HG02759 (cell line): Measurements from ENCODE around the gene PRCC.
"Not testable (repeated sequence)": the region's sequence is repeated elsewhere in the genome, so short reads cannot be mapped to it uniquely, and the experiment has no call there.

Experiments
- ATAC-seq: cut with Tn5 transposase; IDR thresholded peaks from one replicate; pipeline ENCODE4 v1.9.1; 2021; ENCODE audit warnings: mild to moderate bottlenecking, moderate library complexity; ENCODE audit not compliant: unreplicated experiment

Gene PRCC

GRCh38 chr1:156744344-156744743 lies 23.0 kb upstream of the PRCC start:
- no peak for ATAC-seq

- no peak for ATAC-seq
Observed at GRCh38 chr1:156744786-156745419, 22.4 kb upstream of the PRCC start.

GRCh38 chr1:156745881-156746280 lies 21.5 kb upstream of the PRCC start:
- no peak for ATAC-seq

GRCh38 chr1:156746406-156746727 lies 21.0 kb upstream of the PRCC start:
- ATAC-seq = no peak

- no peak for ATAC-seq
Observed at GRCh38 chr1:156746728-156747631, 20.4 kb upstream of the PRCC start.

GRCh38 chr1:156747742-156748669 lies 19.3 kb upstream of the PRCC start:
- ATAC-seq = no peak

- ATAC-seq = no peak
Observed at GRCh38 chr1:156748670-156749418, 18.5 kb upstream of the PRCC start.

- ATAC-seq = no peak
Observed at GRCh38 chr1:156749419-156750118, 17.8 kb upstream of the PRCC start.

- ATAC-seq = no peak
Observed at GRCh38 chr1:156750191-156750672, 17.1 kb upstream of the PRCC start.

- peak; percentile 17 for ATAC-seq
Observed at GRCh38 chr1:156750711-156751450, 16.5 kb upstream of the PRCC start.

GRCh38 chr1:156751451-156751756 lies 15.9 kb upstream of the PRCC start, which contains the start of gene HDGF:
TSS of gene HDGF (minus strand) at chr1:156751675. CDS start at chr1:156751429, 246 bp downstream.
- no peak for ATAC-seq

GRCh38 chr1:156751757-156752481 lies 15.4 kb upstream of the PRCC start:
- ATAC-seq = peak; percentile 74

- no peak for ATAC-seq
Observed at GRCh38 chr1:156752843-156753482, 14.4 kb upstream of the PRCC start.

GRCh38 chr1:156754219-156754618 lies 13.1 kb upstream of the PRCC start:
- ATAC-seq = no peak

- no peak for ATAC-seq
Observed at GRCh38 chr1:156755527-156755950, 11.8 kb upstream of the PRCC start.

- ATAC-seq = no peak
Observed at GRCh38 chr1:156756355-156756754, 11.0 kb upstream of the PRCC start.

GRCh38 chr1:156757572-156758253 lies 9.6 kb upstream of the PRCC start:
- not testable (repeated sequence) for ATAC-seq
